Measurements from ENCODE around the gene RPS19.

Gene RPS19

DNA sequence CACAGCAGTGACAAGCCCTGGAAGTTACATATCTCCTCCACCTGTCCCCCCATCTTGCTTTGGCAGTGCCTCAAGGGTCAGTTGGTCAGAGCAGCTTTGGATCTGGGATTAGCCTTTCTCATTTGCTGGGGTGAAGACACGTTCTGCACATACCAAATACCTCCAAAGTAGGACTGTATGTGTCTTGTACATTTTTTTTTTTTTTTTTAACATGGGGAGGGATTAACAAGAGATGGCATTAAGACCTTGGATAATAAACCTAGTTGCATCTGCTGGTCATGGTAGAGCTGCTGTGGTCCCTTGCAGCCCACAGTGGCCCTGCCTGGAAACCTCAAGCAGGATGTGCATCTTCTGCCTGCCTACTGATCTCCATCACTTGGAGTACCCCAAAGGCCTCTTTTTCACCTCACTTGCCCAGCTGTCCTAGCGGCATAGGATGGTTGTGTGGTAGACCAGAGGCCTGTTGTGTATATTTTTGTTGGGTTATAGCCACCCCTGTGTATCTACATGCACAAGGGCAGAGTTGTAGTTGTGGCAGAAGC lies 2.5 kb downstream of the RPS19 start:
- H3K4me3 ChIP-seq (ENCODE audit: control insufficient read depth, low read depth, low read length) = no peak overlapping the region
- DNase-seq (ENCODE audit: low read depth) = no peak
- TF ChIP-seq, protein P1, sequence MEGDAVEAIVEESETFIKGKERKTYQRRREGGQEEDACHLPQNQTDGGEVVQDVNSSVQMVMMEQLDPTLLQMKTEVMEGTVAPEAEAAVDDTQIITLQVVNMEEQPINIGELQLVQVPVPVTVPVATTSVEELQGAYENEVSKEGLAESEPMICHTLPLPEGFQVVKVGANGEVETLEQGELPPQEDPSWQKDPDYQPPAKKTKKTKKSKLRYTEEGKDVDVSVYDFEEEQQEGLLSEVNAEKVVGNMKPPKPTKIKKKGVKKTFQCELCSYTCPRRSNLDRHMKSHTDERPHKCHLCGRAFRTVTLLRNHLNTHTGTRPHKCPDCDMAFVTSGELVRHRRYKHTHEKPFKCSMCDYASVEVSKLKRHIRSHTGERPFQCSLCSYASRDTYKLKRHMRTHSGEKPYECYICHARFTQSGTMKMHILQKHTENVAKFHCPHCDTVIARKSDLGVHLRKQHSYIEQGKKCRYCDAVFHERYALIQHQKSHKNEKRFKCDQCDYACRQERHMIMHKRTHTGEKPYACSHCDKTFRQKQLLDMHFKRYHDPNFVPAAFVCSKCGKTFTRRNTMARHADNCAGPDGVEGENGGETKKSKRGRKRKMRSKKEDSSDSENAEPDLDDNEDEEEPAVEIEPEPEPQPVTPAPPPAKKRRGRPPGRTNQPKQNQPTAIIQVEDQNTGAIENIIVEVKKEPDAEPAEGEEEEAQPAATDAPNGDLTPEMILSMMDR (IDR thresholded peaks at IDR 0.05; ENCODE audit: control insufficient read depth, insufficient read depth, low read depth, low read length, missing control alignments) = no peak

GRCh38 chr19:41863209-41863931 lies 3.3 kb downstream of the RPS19 start:
- no peak overlapping the region for H3K4me3 ChIP-seq (ENCODE audit: control insufficient read depth, low read depth, low read length)
- DNase-seq (ENCODE audit: low read depth) = no peak
- TF ChIP-seq, protein P1 (IDR thresholded peaks at IDR 0.05; ENCODE audit: control insufficient read depth, insufficient read depth, low read depth, low read length, missing control alignments) = no peak

- no peak for DNase-seq (ENCODE audit: low read depth)
- H3K4me3 ChIP-seq (ENCODE audit: control insufficient read depth, low read depth, low read length) = no peak overlapping the region
Measured at GRCh38 chr19:41864374-41864773, 4.3 kb downstream of the RPS19 start.

DNA sequence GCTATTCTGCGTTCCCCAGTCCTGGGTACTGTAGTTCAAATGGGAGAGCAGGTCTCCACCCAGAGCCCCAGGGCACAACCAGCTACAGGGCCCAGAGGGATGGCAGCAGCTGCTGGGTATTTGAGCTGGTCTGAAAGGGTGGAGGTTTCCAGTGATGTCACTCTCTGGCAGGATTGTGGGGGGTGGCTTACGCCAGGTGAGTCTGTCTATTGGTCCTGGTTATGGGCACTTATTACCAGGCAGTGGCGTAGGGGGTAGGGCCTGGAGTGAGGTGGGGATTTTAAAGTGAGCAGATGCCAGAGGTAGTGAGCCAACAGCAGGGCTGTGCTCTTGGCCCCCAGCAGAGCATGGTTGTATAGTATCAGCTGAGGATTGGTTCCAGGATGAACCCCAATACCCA lies 6.2 kb downstream of the RPS19 start:
- TF ChIP-seq, protein P1 (IDR thresholded peaks at IDR 0.05; ENCODE audit: control insufficient read depth, insufficient read depth, low read depth, low read length, missing control alignments) = no peak
- H3K4me3 ChIP-seq (ENCODE audit: control insufficient read depth, low read depth, low read length) = no peak overlapping the region
- no peak for DNase-seq (ENCODE audit: low read depth)

More at GRCh38 chr19:41864374-41864773, 4.3 kb downstream of the RPS19 start:
- TF ChIP-seq, protein P1 (IDR thresholded peaks at IDR 0.05; ENCODE audit: control insufficient read depth, insufficient read depth, low read depth, low read length, missing control alignments) = no peak

- TF ChIP-seq, protein P1 (IDR thresholded peaks at IDR 0.05; ENCODE audit: control insufficient read depth, insufficient read depth, low read depth, low read length, missing control alignments) = no peak
- H3K4me3 ChIP-seq (ENCODE audit: control insufficient read depth, low read depth, low read length) = no peak overlapping the region
- DNase-seq (ENCODE audit: low read depth) = no peak
Measured at GRCh38 chr19:41868120-41868988, 8.3 kb downstream of the RPS19 start.

DNA sequence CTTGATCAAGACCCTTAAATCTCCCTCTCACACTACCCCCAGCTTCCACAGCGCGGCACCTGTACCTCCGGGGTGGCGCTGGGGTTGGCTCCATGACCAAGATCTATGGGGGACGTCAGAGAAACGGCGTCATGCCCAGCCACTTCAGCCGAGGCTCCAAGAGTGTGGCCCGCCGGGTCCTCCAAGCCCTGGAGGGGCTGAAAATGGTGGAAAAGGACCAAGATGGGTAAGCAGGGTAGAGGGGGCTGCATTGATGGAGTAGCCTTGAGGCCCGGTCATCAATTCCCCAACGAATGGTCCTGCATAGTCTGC lies 8.9 kb downstream of the RPS19 start:
- no peak overlapping the region for H3K4me3 ChIP-seq (ENCODE audit: control insufficient read depth, low read depth, low read length)
- TF ChIP-seq, protein P1 (IDR thresholded peaks at IDR 0.05; ENCODE audit: control insufficient read depth, insufficient read depth, low read depth, low read length, missing control alignments) = no peak

More for the DNA sequence above, 8.9 kb downstream of the RPS19 start:
- no peak for DNase-seq (ENCODE audit: low read depth)

Data from AG09309 (cell line).